GM18505 (cell line): Measurements from ENCODE around the gene STX5.
"Not testable (repeated sequence)": the region's sequence is repeated elsewhere in the genome, so short reads cannot be mapped to it uniquely, and the experiment has no call there.

ENCODE experiments used
- ATAC-seq: cut with Tn5 transposase; IDR thresholded peaks from one replicate; pipeline ENCODE4 v1.9.1; 2021; ENCODE audit not compliant: unreplicated experiment
- POLR2A ChIP-seq: IDR thresholded peaks from 4 replicates; pipeline ENCODE4 v1.6.1; 2011; ENCODE audit warnings: borderline replicate concordance; ENCODE audit not compliant: insufficient read depth, insufficient read length; ENCODE audit errors: extremely low read depth

Gene STX5

GRCh38 chr11:62847767-62848314 lies 16.0 kb upstream of the STX5 start:
- no peak for ATAC-seq
- no peak for TF ChIP-seq POLR2A

- TF ChIP-seq POLR2A, result no peak
- ATAC-seq, result no peak
Observed at GRCh38 chr11:62846177-62846576, 14.3 kb upstream of the STX5 start.

- TF ChIP-seq POLR2A, result no peak
- ATAC-seq, result no peak
Observed at GRCh38 chr11:62844154-62844553, 12.3 kb upstream of the STX5 start.

- no peak for TF ChIP-seq POLR2A
- ATAC-seq, result no peak
Observed at GRCh38 chr11:62843466-62843865, 11.6 kb upstream of the STX5 start.

GRCh38 chr11:62842891-62843290 lies 11.0 kb upstream of the STX5 start:
- ATAC-seq, result not testable (repeated sequence)

GRCh38 chr11:62842171-62842741 lies 10.4 kb upstream of the STX5 start:
- ATAC-seq, result no peak
- no peak for TF ChIP-seq POLR2A

GRCh38 chr11:62841361-62842170 lies 9.7 kb upstream of the STX5 start:
- peak; percentile 99 for TF ChIP-seq POLR2A
- peak; percentile 50 for ATAC-seq

GRCh38 chr11:62840721-62841360 lies 9.0 kb upstream of the STX5 start:
- not testable (repeated sequence) for ATAC-seq

GRCh38 chr11:62839050-62839945 lies 7.4 kb upstream of the STX5 start, which contains the start of gene WDR74:
TSS of gene WDR74 (minus strand) at chr11:62839590. CDS start at chr11:62839570, 20 bp downstream.
- peak; percentile 52 for ATAC-seq
- peak; percentile 91 for TF ChIP-seq POLR2A

GRCh38 chr11:62835336-62835735 lies 3.5 kb upstream of the STX5 start:
- ATAC-seq, result no peak
- no peak for TF ChIP-seq POLR2A

GRCh38 chr11:62832336-62833234 lies 734 bp upstream of the STX5 start, which contains the start of gene TEX54:
TSS of gene TEX54 (minus strand) at chr11:62832841.
- no peak for TF ChIP-seq POLR2A
- ATAC-seq, result peak; percentile 22
